ENCODE measurements around the gene SPIN1.

GRCh38 chr9:88436379-88436778, 48.1 kb downstream of the SPIN1 start:
- no peak for TF ChIP-seq MAX (IDR thresholded peaks at IDR 0.05)
- TF ChIP-seq TAF1 (IDR thresholded peaks at IDR 0.05; ENCODE audit: low read depth) = no peak
- no peak for TF ChIP-seq FOXM1 (IDR thresholded peaks at IDR 0.05; ENCODE audit: borderline replicate concordance, low read depth)
- no peak for TF ChIP-seq TCF12 (IDR thresholded peaks at IDR 0.05; ENCODE audit: low read depth)
- TF ChIP-seq CREB1 (IDR thresholded peaks at IDR 0.05; ENCODE audit: low read depth) = no peak
- TF ChIP-seq REST (IDR thresholded peaks at IDR 0.05; ENCODE audit: low read depth) = no peak
- no peak for TF ChIP-seq YY1 (IDR thresholded peaks at IDR 0.05; ENCODE audit: low read depth)
- TF ChIP-seq EGR1 (IDR thresholded peaks at IDR 0.05) = no peak
- no peak for TF ChIP-seq USF1 (IDR thresholded peaks at IDR 0.05)
- TF ChIP-seq EP300 (IDR thresholded peaks at IDR 0.05; ENCODE audit: borderline replicate concordance) = no peak
- no peak for TF ChIP-seq RAD21 (IDR thresholded peaks at IDR 0.05; ENCODE audit: low read depth)
